ENCODE results near the gene ZNF513. TPM values are rescaled to one million over a fixed set of nuclear protein-coding genes. Genes with fewer than 3 reads are reported as not detected.

Gene ZNF513
- total RNA-seq, 1 donor from 2014 or later: 6.7 TPM

DNA sequence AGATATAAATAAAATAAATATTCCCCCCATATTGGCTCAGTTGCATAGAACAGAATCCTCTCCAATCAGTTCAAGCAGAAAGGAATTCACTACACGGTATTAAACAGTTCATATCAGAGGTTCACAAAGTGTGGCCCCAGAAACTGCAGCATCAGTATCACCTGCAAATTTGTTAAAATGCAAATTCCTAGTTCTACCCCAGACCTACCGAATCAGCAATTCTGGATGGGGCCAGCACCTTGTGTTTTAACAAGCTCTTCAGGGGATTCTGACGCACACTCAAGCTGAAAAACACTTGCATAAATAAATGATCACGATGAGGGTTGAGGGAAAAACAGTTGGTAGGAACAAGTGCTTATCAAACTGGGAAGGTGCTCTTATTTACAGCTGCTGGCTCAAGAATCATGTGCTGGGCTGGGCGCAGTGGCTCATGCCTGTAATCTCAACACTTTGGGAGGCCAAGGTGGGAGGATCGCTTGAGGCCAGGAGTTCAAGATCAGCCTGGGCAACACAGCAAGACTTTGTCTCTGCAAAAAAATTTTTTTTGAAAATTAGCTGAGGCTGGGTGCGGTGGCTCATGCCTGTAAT lies 30.3 kb downstream of the ZNF513 start:
- Histone ChIP-seq H3K4me1 (peaks cover 20% of the 10 kb centered on the region), H3K9me3 (replicated peaks) (no peaks in the 10 kb centered on the region), H3K4me3 (no peak overlapping the region), H3K36me3 (peaks cover 9% of the 10 kb centered on the region), H3K27me3 (ENCODE audit: low read depth) (no peaks in the 10 kb centered on the region), H3K27ac (replicated peaks) (no peak overlapping the region)
- no peak for TF ChIP-seq CTCF (IDR thresholded peaks at IDR 0.05; ENCODE audit: borderline replicate concordance)
- intact Hi-C loops (cut with micrococcal nuclease): no loop called here
- no peak for DNase-seq

DNA sequence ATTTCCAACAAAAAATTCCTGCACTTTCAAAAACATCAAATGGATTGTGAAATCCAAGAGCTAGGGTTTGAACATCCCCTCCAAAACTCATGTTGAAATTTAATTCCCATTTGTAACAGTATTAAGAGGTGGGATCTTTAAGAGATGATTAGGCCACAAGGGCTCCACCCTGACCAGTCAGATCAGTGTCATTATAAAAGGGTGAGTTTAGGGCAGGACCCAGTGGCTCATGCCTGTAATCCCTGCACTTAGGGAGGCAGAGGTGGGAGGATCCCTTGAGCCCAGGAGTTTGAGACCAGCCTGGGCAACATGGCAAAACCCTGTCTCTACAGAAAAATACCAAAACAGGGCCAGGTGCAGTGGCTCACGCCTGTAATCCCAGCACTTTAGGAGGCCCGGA lies 32.9 kb downstream of the ZNF513 start:
- H3K27me3 ChIP-seq (ENCODE audit: low read depth): no peaks in the 10 kb centered on the region
- no peaks in the 10 kb centered on the region for H3K9me3 ChIP-seq (replicated peaks)
- TF ChIP-seq CTCF (IDR thresholded peaks at IDR 0.05; ENCODE audit: borderline replicate concordance): no peak
- no peak for DNase-seq
- intact Hi-C loops (cut with micrococcal nuclease): no loop called here
- no peak overlapping the region for H3K4me3 ChIP-seq
- H3K27ac ChIP-seq (replicated peaks): no peak overlapping the region
- H3K4me1 ChIP-seq: no peaks in the 10 kb centered on the region
- peaks cover 15% of the 10 kb centered on the region for H3K36me3 ChIP-seq

DNA sequence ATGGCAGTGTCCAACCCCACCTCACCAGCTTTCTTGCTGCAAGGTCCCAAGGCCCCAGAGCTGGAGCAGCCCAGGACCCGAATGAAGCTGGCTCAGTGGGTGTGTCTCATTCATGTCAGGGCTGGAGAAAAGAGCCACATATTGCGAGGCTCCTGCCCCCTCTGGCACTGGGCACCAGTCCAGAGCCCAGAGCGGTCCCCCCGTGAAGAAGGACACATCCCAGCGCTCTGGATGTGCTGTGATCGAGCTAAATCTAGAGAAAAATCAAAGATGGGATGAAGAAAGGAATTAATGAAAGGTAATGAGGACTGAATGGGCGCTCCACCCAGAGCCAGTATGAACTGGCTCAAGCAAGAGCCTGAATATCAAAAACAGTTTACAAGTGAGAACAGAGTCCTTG lies 44.4 kb downstream of the ZNF513 start:
- no peaks in the 10 kb centered on the region for H3K27me3 ChIP-seq (ENCODE audit: low read depth)
- H3K9me3 ChIP-seq (replicated peaks): no peaks in the 10 kb centered on the region
- H3K4me1 ChIP-seq: no peaks in the 10 kb centered on the region
- no peak for TF ChIP-seq CTCF (IDR thresholded peaks at IDR 0.05; ENCODE audit: borderline replicate concordance)
- no peak for DNase-seq
- H3K27ac ChIP-seq (replicated peaks): no peak overlapping the region
- peaks cover 99% of the 10 kb centered on the region for H3K36me3 ChIP-seq
- no peak overlapping the region for H3K4me3 ChIP-seq
- intact Hi-C loops (cut with micrococcal nuclease): no loop called here

DNA sequence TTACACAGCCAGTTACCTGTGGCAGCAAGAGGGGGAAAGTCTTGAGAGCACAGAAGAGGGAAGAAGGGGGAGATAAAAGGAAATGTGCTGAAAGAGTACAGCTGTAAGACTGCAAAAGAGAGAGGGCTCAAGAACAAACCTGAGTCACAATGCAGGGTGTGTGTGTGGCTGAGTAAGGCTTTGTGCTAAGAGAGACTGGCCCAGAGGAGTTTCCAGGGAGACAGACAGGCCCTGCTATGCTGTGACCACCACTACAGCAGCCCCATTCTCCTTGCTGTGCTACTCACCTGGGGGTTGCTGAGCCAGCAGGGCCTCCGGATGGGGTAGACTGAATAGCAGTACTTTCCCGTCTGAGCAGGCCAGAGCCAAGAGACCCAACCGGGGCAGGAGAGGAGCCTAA lies 45.2 kb downstream of the ZNF513 start:
- H3K9me3 ChIP-seq (replicated peaks): no peaks in the 10 kb centered on the region
- no peak for DNase-seq
- no peak overlapping the region for H3K4me3 ChIP-seq
- H3K27ac ChIP-seq (replicated peaks): no peak overlapping the region
- H3K27me3 ChIP-seq (ENCODE audit: low read depth): no peaks in the 10 kb centered on the region
- intact Hi-C loops (cut with micrococcal nuclease): no loop called here
- no peak for TF ChIP-seq CTCF (IDR thresholded peaks at IDR 0.05; ENCODE audit: borderline replicate concordance)
- peaks cover 99% of the 10 kb centered on the region for H3K36me3 ChIP-seq
- H3K4me1 ChIP-seq: no peaks in the 10 kb centered on the region

Other genes with a start within 250 kb of the ZNF513 start
- gene PREB, start 246.1 kb downstream of the ZNF513 start, total RNA-seq: 54.6 TPM
- not detected for gene PRR30, start 241.3 kb downstream of the ZNF513 start, total RNA-seq
- 0.08 TPM for gene TCF23, start 231.7 kb downstream of the ZNF513 start, total RNA-seq
- 121 TPM for gene ATRAID, start 168.7 kb downstream of the ZNF513 start, total RNA-seq
- gene SLC5A6, start 168.5 kb downstream of the ZNF513 start, total RNA-seq: 12.0 TPM
- 7.7 TPM for gene CAD, start 163.4 kb downstream of the ZNF513 start, total RNA-seq
- 5.9 TPM for gene SLC30A3, start 117.7 kb downstream of the ZNF513 start, total RNA-seq
- 1.2 TPM for gene DNAJC5G, start 105.3 kb downstream of the ZNF513 start, total RNA-seq
- 285 TPM for gene TRIM54, start 98.3 kb downstream of the ZNF513 start, total RNA-seq
- 1.5 TPM for gene UCN, start 72.3 kb downstream of the ZNF513 start, total RNA-seq
- 59.2 TPM for gene MPV17, start 57.6 kb downstream of the ZNF513 start, total RNA-seq
- 16.2 TPM for gene GTF3C2, start 24.0 kb downstream of the ZNF513 start, total RNA-seq
- 34.1 TPM for gene EIF2B4, start 10.4 kb downstream of the ZNF513 start, total RNA-seq
- gene SNX17, start 10.1 kb downstream of the ZNF513 start, total RNA-seq: 58.9 TPM
- gene PPM1G, start 28.9 kb upstream of the ZNF513 start, total RNA-seq: 34.4 TPM
- gene NRBP1, start 47.9 kb upstream of the ZNF513 start, total RNA-seq: 52.5 TPM
- 0.63 TPM for gene KRTCAP3, start 61.6 kb upstream of the ZNF513 start, total RNA-seq
- 21.8 TPM for gene IFT172, start 109.0 kb upstream of the ZNF513 start, total RNA-seq
- 1.7 TPM for gene FNDC4, start 114.5 kb upstream of the ZNF513 start, total RNA-seq
- gene GCKR, start 116.1 kb upstream of the ZNF513 start, total RNA-seq: not detected
- gene ZNF512, start 202.3 kb upstream of the ZNF513 start, total RNA-seq: 16.1 TPM
- gene CCDC121, start 248.3 kb upstream of the ZNF513 start, total RNA-seq: 6.8 TPM
- 16.6 TPM for gene GPN1, start 248.3 kb upstream of the ZNF513 start, total RNA-seq

All from left ventricle myocardium inferior (tissue), 1 donor.